GM12878 (cell line): ENCODE results near the gene PPP1R13L. TPM values are rescaled to one million over a fixed set of nuclear protein-coding genes. Genes with fewer than 3 reads are reported as not detected.
A peak's percentile ranks its signal among the peaks of the same experiment; 100 is the strongest.

ENCODE experiments used
- ATAC-seq: fragments of 200-7000 bp; cut with Tn5 transposase; 3 replicates; pipeline ENCODE4 v1.9.1; 2020; ENCODE audit warnings: mild to moderate bottlenecking, moderate library complexity
- BruUV-seq: library from RNA; stranded (reverse); fragments of 400-500 nt; replicated peaks from 2 replicates; lab custom pipeline; 2021; lab: Mats Ljungman, UMichigan
- CTCF ChIA-PET: fragments of 300-600 bp; sonication (Branson Sonifier 250); formaldehyde crosslinking; extraction: SDS; loops from one replicate; lab custom pipeline; 2021; ENCODE audit warnings: inconsistent platforms; lab: Yijun Ruan, JAX
- POLR2A ChIA-PET: fragments of 350-600 bp; formaldehyde crosslinking; extraction: SDS; loops from one replicate; lab custom pipeline; 2021; ENCODE audit warnings: inconsistent platforms; lab: Charles Lee
- RAD21 ChIA-PET: fragments of 300-600 bp; sonication (Branson Sonifier 250); formaldehyde crosslinking; loops from one replicate; lab custom pipeline; 2023; ENCODE audit warnings: antibody characterized with exemption; ENCODE audit not compliant: unreplicated experiment; lab: Charles Lee
- SMC1A ChIA-PET: fragments of 300-600 bp; sonication (Branson Sonifier 250); formaldehyde crosslinking; loops from one replicate; lab custom pipeline; 2023; ENCODE audit not compliant: unreplicated experiment, uncharacterized antibody; lab: Charles Lee
- DNase-seq: peaks from one replicate; pipeline ENCODE4 v3.0.0-alpha.2; 2011; ENCODE audit warnings: low read depth, low spot score
- FAIRE-seq: peaks from 3 replicates; lab custom pipeline; 2011; peaks lifted over from hg19 to GRCh38; lab: Jason Lieb, UNC
- H2AFZ ChIP-seq: 2 replicates; pipeline ENCODE4 v1.6.0; 2011; ENCODE audit warnings: low read depth, low read length, control low read depth; ENCODE audit not compliant: control insufficient read depth
- H3K27ac ChIP-seq: 2 replicates; pipeline ENCODE4 v1.5.1; 2011; ENCODE audit warnings: control low read depth; ENCODE audit not compliant: control insufficient read depth, insufficient read depth
- H3K27me3 ChIP-seq, 2 experiments: replicated peaks in 1 of 2; 2 replicates each; pipeline versions ENCODE4 v1.6.0 to v1.6.1; 2011; ENCODE audit warnings: low read length in 1 of 2; ENCODE audit not compliant: control insufficient read depth in 2 of 2, insufficient read depth in 2 of 2
- H3K36me3 ChIP-seq, 2 experiments: 2 replicates each; pipeline ENCODE4 v1.5.1; 2011; ENCODE audit warnings: low read length in 1 of 2; ENCODE audit not compliant: control insufficient read depth in 2 of 2, insufficient read depth in 2 of 2
- H3K4me1 ChIP-seq: 2 replicates; pipeline ENCODE4 v1.6.1; 2011; ENCODE audit warnings: mild to moderate bottlenecking, low read length, moderate library complexity, mixed read lengths; ENCODE audit not compliant: control insufficient read depth, insufficient read depth
- H3K4me2 ChIP-seq: 2 replicates; pipeline ENCODE4 v1.6.0; 2011; ENCODE audit warnings: control low read depth; ENCODE audit not compliant: control insufficient read depth, insufficient read depth
- H3K4me3 ChIP-seq: fragments of 200-600 bp; sonication (generic); 2 replicates; pipeline ENCODE4 v1.5.1; 2016
- H3K79me2 ChIP-seq: 2 replicates; pipeline ENCODE4 v1.6.0; 2011; ENCODE audit warnings: low read length; ENCODE audit not compliant: control insufficient read depth, insufficient read depth
- H3K9ac ChIP-seq: 2 replicates; pipeline ENCODE4 v1.8.0; 2011; ENCODE audit warnings: low read length, control low read depth, mixed read lengths; ENCODE audit not compliant: control insufficient read depth, insufficient read depth
- H3K9me3 ChIP-seq: replicated peaks from 3 replicates; pipeline ENCODE4 v1.5.1; 2011; ENCODE audit warnings: mild to moderate bottlenecking, low read length; ENCODE audit not compliant: control insufficient read depth, insufficient read depth
- H4K20me1 ChIP-seq: 2 replicates; pipeline ENCODE4 v1.6.0; 2011; ENCODE audit not compliant: control insufficient read depth, insufficient read depth
- CREM ChIP-seq: IDR thresholded peaks from 2 replicates; pipeline ENCODE4 v1.6.1; 2014; ENCODE audit warnings: antibody characterized with exemption, low read depth
- JUNB ChIP-seq: IDR thresholded peaks from 2 replicates; pipeline ENCODE4 v1.6.1; 2016; ENCODE audit warnings: antibody characterized with exemption, mild to moderate bottlenecking
- MLLT1 ChIP-seq: fragments of 450-650 bp; IDR thresholded peaks from 2 replicates; pipeline ENCODE4 v1.6.1; 2016; ENCODE audit warnings: mild to moderate bottlenecking
- NFYB ChIP-seq: IDR thresholded peaks from 2 replicates; pipeline ENCODE4 v1.6.1; 2011; ENCODE audit warnings: low read depth, mild to moderate bottlenecking, low read length, improper control_type of control experiment, moderate library complexity; ENCODE audit not compliant: insufficient read depth
- SRF ChIP-seq, 2 experiments: IDR thresholded peaks; 2 replicates each; pipeline ENCODE4 v1.6.1; 2011; ENCODE audit warnings: low read depth in 2 of 2, low read length in 2 of 2, mild to moderate bottlenecking in 1 of 2, moderate library complexity in 1 of 2
- WGBS: methylation state at CpG from one replicate; pipeline ENCODE4 v1.1.6; 2016; ENCODE audit warnings: low lambda C conversion rate; ENCODE audit not compliant: insufficient replicate concordance, insufficient coverage; ENCODE audit errors: missing lambda C conversion rate; 5-methylcytosine and 5-hydroxymethylcytosine counted together
- in situ Hi-C: fragments of 300-500 bp; cut with MboI; formaldehyde crosslinking; loops from 9 replicates; pipeline ENCODE4 v1.14.3; 2018; ENCODE audit warnings: mixed read lengths
- intact Hi-C: fragments of 100-400 bp; cut with micrococcal nuclease; formaldehyde crosslinking; loops from one replicate; pipeline ENCODE4 v1.14.2; 2022; ENCODE audit not compliant: unreplicated experiment
- polyA plus RNA-seq, 11 experiments: library from polyadenylated mRNA; depleted of rRNA in 4 of 11; unstranded in 6 of 11; stranded (reverse) in 5 of 11; fragments of >200 nt; fragmentation: Nextera tagmentation in 4 of 11; fragmentation: Illumina TruSeq in 1 of 11; extraction: Ambion mirVana in 4 of 11; extraction: Trizol in 1 of 11; gene quantifications; 1 replicate in 1 of 11; 2 replicates in 10 of 11; pipeline versions ENCODE4 v1.2.1 to v1.2.3, GENCODE V29; 2011 to 2016; ENCODE audit warnings: inconsistent platforms in 2 of 11, missing spikeins in 2 of 11, low read depth in 1 of 11
- total RNA-seq, 4 experiments: library from RNA; depleted of rRNA in 3 of 4; stranded (reverse); fragments of >200 nt in 3 of 4; fragmentation: Illumina TruSeq in 1 of 4; extraction: Trizol in 1 of 4; gene quantifications; 2 replicates each; pipeline versions ENCODE4 v1.2.1 to v1.2.3, GENCODE V29; 2013 to 2021

Gene PPP1R13L
- total and polyA plus RNA-seq, 10 of the 15 experiments (the other 5 are each of a cell fraction or from before 2014, with no cell fraction given): 0.40 to 10.0 (median 2.5) TPM

GRCh38 chr19:45352914-45353796, 51.7 kb downstream of the PPP1R13L start:
- no peak overlapping the region for H2AFZ ChIP-seq
- peaks cover 3 to 6% of the 10 kb centered on the region in 2 experiments for H3K36me3 ChIP-seq
- H3K9me3 ChIP-seq: no peaks in the 10 kb centered on the region
- RAD21 ChIA-PET: no interaction called here
- H3K9ac ChIP-seq: no peak overlapping the region
- BruUV-seq: no TSS peak
- in situ Hi-C loops: no loop called here
- CTCF ChIA-PET: no interaction called here
- no peak overlapping the region for H3K27ac ChIP-seq
- SMC1A ChIA-PET: no interaction called here
- POLR2A ChIA-PET: no interaction called here
- H3K4me1 ChIP-seq: no peaks in the 10 kb centered on the region
- peak; percentile 27; the same call in 2 of the 3 replicates for ATAC-seq
- 82% methylated on average over 10 of the region's 20 CpGs for WGBS
- no peak overlapping the region for H3K4me3 ChIP-seq
- TF ChIP-seq NFYB: 0 out of 2 replicates have a peak, but pooled peaks have one; percentile 25
- no peak for TF ChIP-seq CREM
- TF ChIP-seq, all 136 proteins: peak for 1
- intact Hi-C loops: no loop called here
- no peaks in the 10 kb centered on the region for H4K20me1 ChIP-seq
- DNase-seq: no peak
- H3K79me2 ChIP-seq: no peaks in the 10 kb centered on the region
- no peak for FAIRE-seq
- no peaks in the 10 kb centered on the region for H3K27me3 ChIP-seq
- no peak overlapping the region for H3K4me2 ChIP-seq

- H3K27me3 ChIP-seq: no peaks in the 10 kb centered on the region
- DNase-seq (no peak), ATAC-seq (no peak), FAIRE-seq (no peak)
- no peak overlapping the region for H2AFZ ChIP-seq
- in situ Hi-C loops (no loop called here), intact Hi-C loops (no loop called here)
- ChIA-PET SMC1A (no interaction called here), POLR2A (no interaction called here), RAD21 (no interaction called here), CTCF (no interaction called here)
- no TSS peak for BruUV-seq
- H3K36me3 ChIP-seq: peaks cover 3 to 6% of the 10 kb centered on the region in 2 experiments
- H3K79me2 ChIP-seq: no peaks in the 10 kb centered on the region
- H3K4me1 ChIP-seq: no peaks in the 10 kb centered on the region
- no peak overlapping the region for H3K4me2 ChIP-seq
- no peaks in the 10 kb centered on the region for H4K20me1 ChIP-seq
- H3K9ac ChIP-seq: no peak overlapping the region
- H3K27ac ChIP-seq: no peak overlapping the region
- no peak overlapping the region for H3K4me3 ChIP-seq
- WGBS: 96% methylated on average over 19 of the region's 20 CpGs
- TF ChIP-seq JUNB (no peak), MLLT1 (no peak), SRF (IDR thresholded peaks at IDR 0.05; ENCODE audit: low read depth in 2 of 2, low read length in 2 of 2) (no peak)
- H3K9me3 ChIP-seq: no peaks in the 10 kb centered on the region
Measured at GRCh38 chr19:45352471-45352870, 52.4 kb downstream of the PPP1R13L start.
